GM19467 (cell line): ENCODE data around the gene PAQR3.
"Not testable (repeated sequence)": the region's sequence is repeated elsewhere in the genome, so short reads cannot be mapped to it uniquely, and the experiment has no call there.

Experiments used
- ATAC-seq: cut with Tn5 transposase; IDR thresholded peaks from one replicate; pipeline ENCODE4 v1.9.1; 2021; ENCODE audit warnings: mild to moderate bottlenecking, moderate library complexity; ENCODE audit not compliant: unreplicated experiment

The PAQR3 gene

GRCh38 chr4:78928835-78929234 lies 10.4 kb downstream of the PAQR3 start:
- no peak for ATAC-seq

- no peak for ATAC-seq
Measured at GRCh38 chr4:78926826-78927225, 12.4 kb downstream of the PAQR3 start.

- ATAC-seq, result peak; percentile 59
Measured at GRCh38 chr4:78923464-78924312, 15.6 kb downstream of the PAQR3 start.

GRCh38 chr4:78922207-78922606 lies 17.0 kb downstream of the PAQR3 start:
- ATAC-seq, result no peak

GRCh38 chr4:78910612-78911011 lies 28.6 kb downstream of the PAQR3 start:
- no peak for ATAC-seq

- not testable (repeated sequence) for ATAC-seq
Measured at GRCh38 chr4:78908974-78909373, 30.3 kb downstream of the PAQR3 start.

- no peak for ATAC-seq
Measured at GRCh38 chr4:78907638-78908037, 31.6 kb downstream of the PAQR3 start.

GRCh38 chr4:78904143-78904542 lies 35.1 kb downstream of the PAQR3 start:
- ATAC-seq, result no peak

- no peak for ATAC-seq
Measured at GRCh38 chr4:78902298-78902697, 36.9 kb downstream of the PAQR3 start.

- no peak for ATAC-seq
Measured at GRCh38 chr4:78901882-78902281, 37.4 kb downstream of the PAQR3 start.

GRCh38 chr4:78899302-78899701 lies 39.9 kb downstream of the PAQR3 start:
- ATAC-seq, result no peak

GRCh38 chr4:78889955-78890354 lies 49.3 kb downstream of the PAQR3 start:
- ATAC-seq, result no peak

GRCh38 chr4:78885598-78885997 lies 53.6 kb downstream of the PAQR3 start:
- no peak for ATAC-seq

GRCh38 chr4:78880874-78881492 lies 58.3 kb downstream of the PAQR3 start:
- ATAC-seq, result no peak

- no peak for ATAC-seq
Measured at GRCh38 chr4:78878031-78878430, 61.2 kb downstream of the PAQR3 start.

GRCh38 chr4:78876568-78877320 lies 62.5 kb downstream of the PAQR3 start:
- no peak for ATAC-seq

- no peak for ATAC-seq
Measured at GRCh38 chr4:78870056-78870455, 69.2 kb downstream of the PAQR3 start.

GRCh38 chr4:78868712-78869111 lies 70.5 kb downstream of the PAQR3 start:
- not testable (repeated sequence) for ATAC-seq

GRCh38 chr4:78865451-78865850 lies 73.8 kb downstream of the PAQR3 start:
- ATAC-seq, result no peak

GRCh38 chr4:78864405-78865024 lies 74.7 kb downstream of the PAQR3 start:
- peak; percentile 59 for ATAC-seq

GRCh38 chr4:78863991-78864390 lies 75.2 kb downstream of the PAQR3 start:
- no peak for ATAC-seq
